GM19467 (cell line): ENCODE results near the gene NME3.

Experiments
- ATAC-seq: cut with Tn5 transposase; IDR thresholded peaks from one replicate; pipeline ENCODE4 v1.9.1; 2021; ENCODE audit warnings: mild to moderate bottlenecking, moderate library complexity; ENCODE audit not compliant: unreplicated experiment

The NME3 gene

GRCh38 chr16:1729445-1729844 is 41.9 kb downstream of the NME3 start:
- ATAC-seq = no peak

- no peak for ATAC-seq
Observed at GRCh38 chr16:1729026-1729425, 42.3 kb downstream of the NME3 start.

- no peak for ATAC-seq
Observed at GRCh38 chr16:1727651-1728624, 43.4 kb downstream of the NME3 start.

- ATAC-seq = no peak
Observed at GRCh38 chr16:1726661-1727502, 44.5 kb downstream of the NME3 start.

GRCh38 chr16:1724491-1724890 is 46.9 kb downstream of the NME3 start:
- no peak for ATAC-seq

GRCh38 chr16:1723450-1724147 is 47.7 kb downstream of the NME3 start:
- ATAC-seq = no peak

- no peak for ATAC-seq
Observed at GRCh38 chr16:1721372-1721771, 50.0 kb downstream of the NME3 start.
